DND-41 (cell line): ENCODE measurements around the gene IFNA13.

Experiments used
- EZH2 ChIP-seq: IDR thresholded peaks from 3 replicates; pipeline ENCODE4 v1.6.1; 2012; ENCODE audit warnings: borderline replicate concordance, low read depth, mild to moderate bottlenecking, moderate library complexity, low read length, inconsistent platforms; ENCODE audit not compliant: severe bottlenecking
- TF ChIP-seq, protein P1 (sequence below): IDR thresholded peaks from 2 replicates; pipeline ENCODE4 v1.5.1; 2012; ENCODE audit warnings: borderline replicate concordance, low read length, moderate library complexity, mild to moderate bottlenecking; ENCODE audit not compliant: poor library complexity, severe bottlenecking; ENCODE audit errors: extremely low read depth

DNA sequence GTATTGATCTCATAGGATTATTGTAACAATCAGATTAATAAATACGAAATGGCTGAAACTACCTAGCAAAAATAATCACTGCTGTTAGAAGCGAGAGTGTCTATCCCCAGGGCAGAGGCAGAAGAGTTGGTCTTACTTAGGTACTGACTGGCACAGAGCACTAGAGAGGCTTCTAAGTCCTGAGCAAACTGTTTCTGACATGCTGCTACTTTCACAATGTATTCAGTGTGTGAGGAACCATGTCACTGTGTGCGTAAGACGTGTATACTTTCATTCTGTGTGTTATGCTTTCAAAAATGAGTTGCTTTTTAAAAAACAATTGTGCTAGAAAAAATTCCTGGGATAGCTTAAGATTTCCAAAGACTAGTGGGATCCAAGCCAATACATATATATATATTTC lies 27.1 kb downstream of the IFNA13 start:
- TF ChIP-seq, protein P1, sequence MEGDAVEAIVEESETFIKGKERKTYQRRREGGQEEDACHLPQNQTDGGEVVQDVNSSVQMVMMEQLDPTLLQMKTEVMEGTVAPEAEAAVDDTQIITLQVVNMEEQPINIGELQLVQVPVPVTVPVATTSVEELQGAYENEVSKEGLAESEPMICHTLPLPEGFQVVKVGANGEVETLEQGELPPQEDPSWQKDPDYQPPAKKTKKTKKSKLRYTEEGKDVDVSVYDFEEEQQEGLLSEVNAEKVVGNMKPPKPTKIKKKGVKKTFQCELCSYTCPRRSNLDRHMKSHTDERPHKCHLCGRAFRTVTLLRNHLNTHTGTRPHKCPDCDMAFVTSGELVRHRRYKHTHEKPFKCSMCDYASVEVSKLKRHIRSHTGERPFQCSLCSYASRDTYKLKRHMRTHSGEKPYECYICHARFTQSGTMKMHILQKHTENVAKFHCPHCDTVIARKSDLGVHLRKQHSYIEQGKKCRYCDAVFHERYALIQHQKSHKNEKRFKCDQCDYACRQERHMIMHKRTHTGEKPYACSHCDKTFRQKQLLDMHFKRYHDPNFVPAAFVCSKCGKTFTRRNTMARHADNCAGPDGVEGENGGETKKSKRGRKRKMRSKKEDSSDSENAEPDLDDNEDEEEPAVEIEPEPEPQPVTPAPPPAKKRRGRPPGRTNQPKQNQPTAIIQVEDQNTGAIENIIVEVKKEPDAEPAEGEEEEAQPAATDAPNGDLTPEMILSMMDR: no peak
- TF ChIP-seq EZH2: no peak
